Measurements from ENCODE around the gene NDUFB11.

- peak; percentile 77 for TF ChIP-seq CTCF (conservative IDR thresholded peaks at IDR 0.05; ENCODE audit: low read length)
- TF ChIP-seq EZH2phosphoT487 (IDR thresholded peaks at IDR 0.05; ENCODE audit: borderline replicate concordance, low read depth, low read length) = no peak
Measured at GRCh38 chrX:47093248-47093647, 51.3 kb downstream of the NDUFB11 start.

Data from OCI-LY7 (cell line).